Activated CD8-positive, alpha-beta memory T cell treated with anti-CD3 and anti-CD28 coated beads for 48 hours (primary cell): ENCODE measurements around the gene GP1BB.
A peak's percentile ranks its signal among the peaks of the same experiment; 100 is the strongest.
"Not testable (repeated sequence)": the region's sequence is repeated elsewhere in the genome, so short reads cannot be mapped to it uniquely, and the experiment has no call there.

Experiments used
- DNase-seq, 3 experiments: peaks; one replicate each; pipeline ENCODE4 v3.0.0-alpha.2; 2020; ENCODE audit warnings: low read depth in 2 of 3, low spot score in 2 of 3

Gene GP1BB

GRCh38 chr22:19726064-19726788 is 2.9 kb downstream of the GP1BB start:
- DNase-seq = not testable (repeated sequence)

DNA sequence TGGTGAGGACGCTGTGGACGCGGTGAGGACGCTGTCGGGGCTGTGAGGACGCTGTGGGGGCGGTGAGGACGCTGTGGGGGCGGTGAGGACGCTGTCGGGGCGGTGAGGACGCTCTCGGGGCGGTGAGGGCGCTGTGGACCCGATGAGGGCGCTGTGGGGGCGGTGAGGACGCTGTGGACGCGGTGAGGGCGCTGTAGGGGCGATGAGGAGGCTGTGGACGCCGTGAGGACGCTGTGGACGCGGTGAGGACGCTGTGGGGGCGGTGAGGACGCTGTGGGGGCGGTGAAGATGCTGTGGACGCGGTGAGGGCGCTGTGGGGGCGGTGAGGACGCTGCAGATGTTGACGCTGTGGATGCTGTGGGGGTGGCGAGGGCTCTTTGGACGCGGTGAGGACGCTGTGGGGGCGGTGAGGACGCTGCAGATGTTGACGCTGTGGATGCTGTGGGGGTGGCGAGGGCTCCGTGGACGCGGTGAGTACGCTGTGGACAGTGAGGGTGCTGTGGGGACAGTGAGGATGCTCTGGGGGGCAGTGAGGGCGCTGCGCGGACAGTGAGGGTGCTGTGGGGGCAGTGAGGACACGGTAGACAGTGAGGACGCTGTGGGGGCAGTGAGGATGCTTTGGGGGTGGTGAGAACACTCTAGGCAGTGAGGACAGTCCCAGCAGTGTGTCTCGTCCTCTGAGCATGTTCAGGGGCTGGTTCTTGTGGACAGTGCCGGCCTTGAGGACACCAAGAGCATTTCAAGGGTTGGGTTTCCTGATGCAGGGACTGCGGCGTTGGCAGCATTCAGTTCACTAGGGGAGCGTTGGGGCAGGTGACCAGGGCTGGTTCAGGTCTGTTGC is 4.2 kb downstream of the GP1BB start:
- no peak for DNase-seq

GRCh38 chr22:19728271-19728670 is 4.9 kb downstream of the GP1BB start:
- DNase-seq = no peak

DNA sequence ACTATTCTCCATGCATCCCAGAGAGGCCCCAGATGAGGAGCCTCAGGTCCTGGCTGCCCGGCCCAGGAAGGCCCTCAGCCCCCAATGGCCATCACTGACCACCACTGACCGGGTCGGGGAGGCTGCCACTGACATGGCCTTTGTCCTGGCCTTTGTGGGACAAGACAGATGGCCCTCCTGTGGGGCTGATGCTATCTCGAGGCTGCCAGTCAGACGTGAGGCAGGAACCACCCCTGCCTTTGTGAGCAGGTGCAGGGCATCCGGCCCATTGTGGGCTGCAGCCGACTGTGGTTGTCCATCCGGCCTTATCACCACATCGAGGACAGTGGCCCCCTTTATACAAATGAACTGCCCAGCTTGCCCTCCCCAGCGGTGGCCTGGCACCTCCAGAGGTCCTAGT is 5.5 kb downstream of the GP1BB start:
- no peak for DNase-seq

DNA sequence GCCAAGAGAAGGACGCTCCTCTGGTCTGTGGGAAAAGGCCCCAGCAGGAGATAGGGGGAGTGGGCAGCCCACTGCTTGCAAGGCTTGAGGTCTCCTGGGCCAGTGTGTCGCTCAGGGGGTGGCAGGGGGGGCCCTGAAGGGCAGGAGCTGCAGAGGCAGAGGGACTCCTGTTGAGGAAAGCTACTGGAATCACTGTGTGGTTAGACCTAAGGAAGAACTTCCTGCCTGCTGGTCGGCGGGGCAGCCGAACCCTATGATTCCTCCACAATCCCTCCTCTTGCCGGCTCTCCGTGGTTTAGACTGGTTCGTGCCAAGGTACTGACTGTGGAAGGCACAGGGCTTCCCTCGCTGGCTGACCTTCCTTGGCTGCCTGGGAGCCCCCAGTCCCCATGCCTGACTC is 6.2 kb downstream of the GP1BB start:
- no peak for DNase-seq

DNA sequence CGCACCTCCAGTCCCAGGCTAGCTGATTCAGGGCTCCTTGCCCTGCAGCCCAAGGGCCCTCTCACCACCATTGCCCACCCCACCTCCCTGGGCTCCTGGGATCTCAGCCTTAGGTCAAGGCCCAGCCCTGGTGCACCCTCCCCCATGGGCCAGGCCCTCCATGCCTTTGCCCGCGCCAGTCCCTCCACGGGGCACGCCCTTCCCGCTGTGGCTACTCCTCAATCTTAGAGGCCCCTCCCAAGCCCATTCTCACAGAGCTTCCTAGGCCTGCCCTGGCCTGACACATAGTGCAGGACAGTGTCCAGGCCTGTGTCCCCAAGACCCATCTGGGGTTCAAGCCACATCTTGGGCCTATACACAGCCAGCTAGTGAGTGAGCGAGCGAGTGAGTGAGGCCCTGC is 6.9 kb downstream of the GP1BB start:
- DNase-seq = no peak

GRCh38 chr22:19730655-19731360 is 7.5 kb downstream of the GP1BB start:
- DNase-seq = peak; percentile 53 to 90 (median 86)

GRCh38 chr22:19731361-19732135 is 8.2 kb downstream of the GP1BB start:
- no peak for DNase-seq

DNA sequence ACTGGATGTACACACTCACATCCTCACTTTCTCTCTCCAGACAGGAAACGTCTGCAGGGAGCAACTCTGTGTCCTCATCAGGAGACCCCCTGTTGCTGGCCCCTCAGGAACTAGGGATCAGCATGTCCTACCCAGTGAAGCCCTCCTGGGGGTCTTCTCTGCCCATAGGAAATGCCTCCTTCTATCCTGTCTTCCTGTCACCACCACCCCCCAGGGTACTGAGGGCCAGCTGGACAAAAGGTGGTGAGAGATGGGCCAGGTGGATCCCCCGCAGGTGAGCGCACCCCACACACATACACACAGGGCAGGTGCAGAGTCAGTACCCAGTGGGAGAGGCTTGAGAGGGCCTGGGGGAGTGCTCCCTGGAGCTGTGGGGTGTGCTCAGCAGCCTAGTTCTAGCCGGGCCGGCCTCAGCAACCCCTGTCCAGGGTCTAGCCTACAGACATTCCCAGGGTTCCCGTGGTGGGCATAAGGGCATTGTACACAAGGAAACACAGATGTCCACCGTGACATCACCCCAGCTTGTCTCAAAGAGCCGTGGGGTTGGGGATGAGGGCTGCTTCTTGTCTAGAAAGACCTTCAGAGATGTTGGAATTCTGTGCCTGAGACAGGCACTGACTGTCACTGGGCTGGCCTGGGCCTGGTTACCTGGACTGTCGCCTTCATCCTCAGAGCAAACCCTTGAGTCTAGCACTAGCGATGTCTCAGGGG is 9.2 kb downstream of the GP1BB start:
- no peak for DNase-seq

DNA sequence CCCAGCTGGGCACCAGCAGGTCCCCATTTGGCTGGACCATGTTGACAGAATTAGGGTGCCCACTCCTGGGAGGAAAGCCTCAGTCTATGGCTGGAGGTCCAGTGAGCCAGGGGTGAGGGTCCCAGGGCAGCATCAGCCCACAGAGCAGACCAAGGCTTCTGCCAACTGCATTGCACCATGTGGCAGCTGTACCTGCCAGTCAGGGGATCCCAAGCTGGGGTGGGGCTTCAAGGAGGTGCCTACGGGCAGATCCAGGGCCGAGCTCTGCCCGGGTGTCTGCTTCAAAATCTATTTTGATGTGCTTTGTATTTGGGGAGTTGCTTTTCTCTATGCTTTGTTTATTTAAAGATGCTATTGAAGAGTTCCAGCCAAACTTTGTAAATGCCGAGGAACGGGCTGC is 10.4 kb downstream of the GP1BB start:
- no peak for DNase-seq

GRCh38 chr22:19734163-19734562 is 10.8 kb downstream of the GP1BB start:
- no peak for DNase-seq

DNA sequence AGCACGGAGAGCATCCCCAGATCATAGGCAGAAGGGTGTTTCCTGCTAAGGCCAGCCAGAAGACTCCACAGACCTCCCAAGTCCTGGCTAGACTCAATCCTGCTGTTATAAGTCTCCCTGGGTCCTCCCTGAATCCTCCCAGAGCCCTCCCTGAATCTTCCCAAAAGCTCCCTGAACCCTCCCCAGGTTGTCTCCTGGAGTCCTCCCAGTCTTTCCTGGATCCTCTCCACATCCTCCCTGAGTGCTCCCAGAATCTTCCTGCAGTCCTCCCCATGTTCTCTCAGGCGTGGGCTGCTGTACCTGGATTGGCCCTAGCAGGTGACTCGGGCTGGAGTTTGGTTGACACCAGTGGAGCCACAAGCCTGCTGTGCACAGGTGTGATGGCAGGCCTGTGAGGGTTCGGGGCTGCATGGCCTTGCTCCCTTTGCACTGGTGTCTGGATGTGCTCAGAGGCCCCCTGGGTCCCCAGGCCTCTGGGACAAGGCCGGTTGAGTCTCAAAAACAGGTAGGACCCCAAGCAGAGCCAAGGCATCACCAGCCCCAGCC is 11.6 kb downstream of the GP1BB start:
- DNase-seq = no peak

- DNase-seq = no peak
Measured at GRCh38 chr22:19735665-19736510, 12.5 kb downstream of the GP1BB start.

GRCh38 chr22:19737846-19738663 is 14.7 kb downstream of the GP1BB start:
- DNase-seq = no peak

- no peak for DNase-seq
Measured at GRCh38 chr22:19738664-19739447, 15.5 kb downstream of the GP1BB start.

DNA sequence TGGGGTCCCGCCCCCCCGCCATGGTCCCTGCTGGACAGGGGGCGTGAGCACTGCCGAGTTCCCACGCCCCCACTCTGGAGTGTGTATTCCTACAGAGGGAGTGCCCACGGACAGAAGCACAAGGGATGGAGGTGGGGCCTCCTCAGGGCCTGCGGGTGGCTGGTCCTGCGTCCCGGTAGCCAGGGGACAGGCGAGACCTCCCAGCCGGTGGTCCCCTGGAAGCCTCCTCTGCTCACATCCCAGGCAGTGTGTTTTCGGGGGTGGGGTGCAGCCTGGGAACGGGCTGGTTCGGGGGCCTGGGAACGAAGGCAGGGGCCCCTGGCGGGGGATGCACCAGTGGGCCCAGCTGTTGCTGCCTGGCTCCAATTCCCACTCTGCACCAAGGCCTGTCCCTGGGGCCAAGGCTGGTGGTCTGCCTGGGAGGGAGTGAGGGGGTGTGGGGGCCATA is 16.1 kb downstream of the GP1BB start:
- no peak for DNase-seq

DNA sequence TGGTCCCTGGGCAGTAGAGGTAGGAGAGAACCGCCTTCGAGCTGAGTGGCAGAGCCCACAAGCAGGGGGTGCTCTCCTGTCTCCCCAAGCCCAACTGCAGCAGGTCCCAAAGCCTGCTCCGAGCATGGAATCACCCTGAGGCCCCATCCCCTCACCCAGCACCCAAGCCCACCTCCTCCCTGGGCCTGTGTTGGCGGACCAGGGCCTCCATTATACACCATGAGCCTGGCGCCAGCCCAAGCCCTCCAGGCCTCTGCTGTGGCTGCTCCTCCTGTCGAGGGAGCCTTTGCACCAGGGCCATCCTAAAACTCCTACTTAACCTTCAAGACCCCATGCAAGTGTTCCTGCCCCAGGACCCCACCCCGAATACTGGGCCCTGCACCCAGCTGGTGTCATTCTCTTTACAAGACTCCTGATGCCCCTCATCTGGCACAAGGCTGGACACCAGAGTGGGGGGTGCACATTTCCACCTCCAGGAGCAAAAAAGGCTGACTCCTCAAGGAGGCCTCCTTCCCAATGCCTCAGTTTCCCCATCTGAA is 16.6 kb downstream of the GP1BB start:
- DNase-seq = no peak
